Right renal cortex interstitium (tissue), 3 donors: Measurements from ENCODE around the gene HHEX. TPM values are rescaled to one million over a fixed set of nuclear protein-coding genes. Genes with fewer than 3 reads are reported as not detected.

ENCODE experiments used
- DNase-seq, 3 donors: peaks; one replicate each; pipeline ENCODE4 v3.0.0-alpha.2; 2013; ENCODE audit warnings: low read depth in 3 of 3, low spot score in 2 of 3
- polyA plus RNA-seq, 3 donors: library from polyadenylated mRNA; unstranded; fragments of 120-200 nt; gene quantifications; one replicate each; pipeline ENCODE4 v1.2.1, GENCODE V29; 2013; ENCODE audit not compliant: insufficient read length in 3 of 3

The HHEX gene
- polyA plus RNA-seq, 3 donors: 9.4 to 9.8 (median 9.4) TPM

DNA sequence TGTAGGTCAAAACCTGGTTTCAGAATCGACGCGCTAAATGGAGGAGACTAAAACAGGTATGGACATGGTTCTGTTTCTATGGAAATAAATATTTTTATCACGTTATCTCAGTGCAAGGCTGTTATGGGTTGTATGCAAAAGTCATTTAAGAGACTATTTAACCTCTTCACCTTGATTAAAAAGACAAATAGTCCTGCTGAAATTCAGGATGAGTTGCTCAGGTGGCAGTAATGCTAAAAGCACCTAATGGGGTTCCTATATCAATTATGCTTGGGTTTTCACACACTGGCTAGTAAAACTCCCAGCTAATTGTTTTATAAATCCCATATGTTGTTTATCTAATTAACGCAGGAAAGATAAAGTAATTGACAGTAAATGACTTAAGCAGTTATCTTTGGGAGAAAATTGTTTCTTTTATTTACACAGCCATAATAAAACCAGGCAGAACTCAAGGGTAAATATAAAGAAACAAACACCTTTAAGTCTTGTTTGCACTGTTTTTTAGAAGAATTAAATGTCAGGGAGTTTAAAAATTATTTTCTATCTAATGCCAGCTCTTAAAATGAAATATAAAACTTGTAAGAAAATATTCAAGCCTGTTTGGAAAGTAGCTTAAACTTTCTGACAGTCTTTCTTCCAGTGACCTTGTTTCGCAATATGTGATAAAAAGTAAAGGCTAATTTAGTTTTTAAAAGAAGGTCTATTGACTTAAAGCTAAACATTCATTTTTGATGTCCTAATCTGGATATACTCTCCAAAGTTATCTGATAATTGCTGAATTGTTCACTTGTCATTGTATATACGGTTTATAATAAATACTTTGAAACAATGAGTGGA is 3.2 kb downstream of the HHEX start:
- no peak for DNase-seq

DNA sequence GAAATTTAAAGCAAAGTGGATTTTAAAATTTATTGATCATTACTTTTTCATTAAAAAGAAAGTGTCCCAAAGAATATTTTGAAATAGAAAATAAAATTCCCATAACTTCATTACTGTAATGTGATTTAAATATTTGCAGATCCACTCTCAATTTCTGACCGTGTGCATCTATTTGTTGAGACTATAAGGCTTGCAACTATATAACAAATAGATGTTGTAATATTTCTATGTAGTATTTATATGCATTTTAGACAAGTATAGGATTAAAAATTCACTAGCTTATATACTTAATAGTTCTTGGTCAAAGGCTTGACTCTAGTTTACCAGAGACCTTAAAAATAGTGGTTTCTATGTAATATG is 3.8 kb downstream of the HHEX start:
- DNase-seq: no peak

DNA sequence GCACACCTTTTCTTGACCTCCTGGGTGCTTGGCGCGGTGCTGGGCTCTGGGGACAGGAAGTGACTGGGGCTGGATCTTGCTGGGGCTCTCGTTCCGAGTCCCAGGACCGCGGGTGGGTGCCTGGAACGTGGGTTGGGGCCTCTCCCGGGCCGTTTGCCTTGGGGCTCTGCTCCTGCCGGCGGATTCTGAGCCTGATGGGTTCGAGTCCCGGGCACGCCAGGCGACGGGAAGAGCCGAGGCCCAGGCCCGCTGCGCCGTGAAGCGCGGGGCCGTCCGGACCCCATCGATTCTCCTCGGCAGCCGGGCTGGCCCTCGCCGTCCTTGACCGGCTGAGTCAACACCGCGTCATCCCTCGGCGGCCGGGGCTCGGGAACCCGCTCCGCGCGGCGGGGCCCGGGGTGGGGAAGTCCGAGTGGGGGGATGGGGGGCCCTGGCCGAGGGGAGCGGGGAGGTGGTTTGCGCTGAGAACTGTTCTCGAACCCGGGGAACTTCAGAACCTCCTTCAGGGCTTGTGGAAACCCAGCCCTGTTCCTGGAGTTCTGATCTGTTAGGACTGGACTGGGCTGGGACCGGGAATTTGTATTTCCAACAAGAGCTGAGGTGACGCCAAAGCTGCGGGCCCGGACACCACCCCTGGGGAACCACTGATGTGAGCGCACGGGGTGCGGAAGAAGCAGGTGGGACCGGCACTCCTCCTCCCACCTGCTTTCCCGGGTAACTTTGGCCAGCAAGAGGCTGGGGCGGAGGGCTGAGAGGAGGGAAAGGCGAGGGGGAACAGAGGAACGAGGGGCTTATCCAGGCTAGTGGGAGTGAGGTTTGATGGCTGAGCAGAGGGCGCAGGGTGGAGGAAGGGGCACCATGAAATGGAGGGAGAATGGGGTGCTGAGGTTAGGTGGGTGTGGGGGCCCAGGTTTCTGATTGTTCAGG is 6.2 kb downstream of the HHEX start:
- no peak for DNase-seq

DNA sequence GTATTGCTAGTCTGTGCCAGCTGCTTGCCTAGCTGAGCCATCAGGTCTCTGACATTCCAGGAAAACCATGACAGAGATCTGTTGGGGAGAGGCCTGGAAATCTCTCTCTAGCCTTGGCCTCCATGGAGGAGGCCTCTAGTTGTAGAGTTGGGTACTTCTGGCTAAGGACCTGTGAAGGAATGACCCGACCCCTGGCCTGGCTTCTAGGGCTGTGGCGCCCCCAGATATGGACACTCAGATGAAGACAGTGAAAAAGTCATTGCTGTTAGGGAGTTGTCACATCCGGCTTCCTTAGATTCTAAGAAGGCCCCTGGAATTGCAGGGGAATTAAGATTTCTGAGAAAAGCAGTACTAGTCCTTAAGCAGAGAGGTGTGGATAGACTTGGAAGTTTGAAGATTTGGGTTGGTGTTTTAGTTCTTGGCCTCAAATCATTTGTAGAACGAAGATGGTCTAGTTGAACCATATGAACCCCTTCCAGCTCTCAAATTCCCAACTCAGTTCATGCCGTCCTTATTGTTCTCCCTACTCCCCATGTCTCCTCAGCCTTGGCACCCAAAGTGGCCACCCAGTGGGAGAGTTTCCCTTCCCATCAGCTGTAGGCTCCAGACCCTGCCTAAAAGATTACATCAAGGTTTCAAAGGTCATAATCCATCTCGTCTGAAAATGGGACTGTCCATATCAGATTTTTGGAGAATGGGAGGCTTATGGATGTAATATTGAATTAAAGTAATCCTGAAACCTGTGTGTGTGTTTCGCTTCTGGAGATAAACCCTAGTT is 7.0 kb downstream of the HHEX start:
- DNase-seq: no peak

DNA sequence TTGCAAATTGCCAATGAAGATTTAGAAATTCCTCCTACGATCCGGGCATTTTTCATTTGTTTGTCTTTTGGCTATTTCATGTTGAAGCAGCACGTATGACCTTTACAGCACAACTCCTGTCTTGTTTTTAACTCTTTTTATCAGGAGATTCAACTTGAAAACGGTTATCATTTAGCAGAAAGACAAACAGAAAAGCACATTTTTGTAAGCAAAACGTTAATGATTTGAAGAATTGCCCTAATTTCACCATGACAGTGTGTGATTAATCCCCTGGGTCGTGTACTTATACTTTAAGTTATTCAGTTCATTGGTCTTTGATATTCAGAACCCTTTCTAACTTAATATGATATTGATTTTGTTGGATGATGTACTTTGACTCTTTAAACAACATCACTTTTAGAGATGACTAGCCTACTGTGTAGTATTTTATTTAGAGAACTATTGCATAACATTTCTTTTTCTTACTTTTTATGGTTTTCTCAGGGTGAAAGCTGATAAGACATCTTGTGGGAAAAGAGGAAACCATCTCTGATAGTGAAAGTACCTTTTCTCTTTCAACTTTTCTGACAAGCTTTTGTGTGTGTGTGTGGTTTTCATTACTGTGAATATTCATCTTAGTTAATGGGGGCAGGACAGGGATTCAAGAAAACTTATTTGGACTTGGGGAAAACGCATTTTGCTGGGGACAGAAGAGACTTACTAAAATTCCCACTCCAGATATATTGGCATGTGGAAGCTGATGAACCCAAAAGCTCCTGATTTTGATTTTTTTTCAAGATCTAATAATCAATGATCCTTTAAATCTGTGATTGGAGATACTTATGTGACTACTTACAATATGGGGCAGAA is 8.1 kb downstream of the HHEX start:
- DNase-seq: no peak

DNA sequence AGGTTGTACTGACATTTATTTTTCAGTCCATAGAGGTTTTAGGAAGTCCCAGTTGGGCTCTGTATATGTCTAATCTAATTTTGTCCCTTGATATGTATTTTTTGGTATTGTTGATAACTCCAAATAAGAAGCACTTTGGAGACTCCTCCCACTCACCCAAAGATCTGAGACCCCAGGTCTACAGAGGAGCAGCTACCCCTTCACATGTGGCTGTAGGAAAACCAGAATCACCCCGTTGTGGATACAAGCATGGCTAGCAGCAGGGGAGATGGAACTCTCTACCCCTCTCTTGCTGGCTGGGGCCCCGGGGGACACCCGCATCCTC is 9.4 kb downstream of the HHEX start:
- no peak for DNase-seq

DNA sequence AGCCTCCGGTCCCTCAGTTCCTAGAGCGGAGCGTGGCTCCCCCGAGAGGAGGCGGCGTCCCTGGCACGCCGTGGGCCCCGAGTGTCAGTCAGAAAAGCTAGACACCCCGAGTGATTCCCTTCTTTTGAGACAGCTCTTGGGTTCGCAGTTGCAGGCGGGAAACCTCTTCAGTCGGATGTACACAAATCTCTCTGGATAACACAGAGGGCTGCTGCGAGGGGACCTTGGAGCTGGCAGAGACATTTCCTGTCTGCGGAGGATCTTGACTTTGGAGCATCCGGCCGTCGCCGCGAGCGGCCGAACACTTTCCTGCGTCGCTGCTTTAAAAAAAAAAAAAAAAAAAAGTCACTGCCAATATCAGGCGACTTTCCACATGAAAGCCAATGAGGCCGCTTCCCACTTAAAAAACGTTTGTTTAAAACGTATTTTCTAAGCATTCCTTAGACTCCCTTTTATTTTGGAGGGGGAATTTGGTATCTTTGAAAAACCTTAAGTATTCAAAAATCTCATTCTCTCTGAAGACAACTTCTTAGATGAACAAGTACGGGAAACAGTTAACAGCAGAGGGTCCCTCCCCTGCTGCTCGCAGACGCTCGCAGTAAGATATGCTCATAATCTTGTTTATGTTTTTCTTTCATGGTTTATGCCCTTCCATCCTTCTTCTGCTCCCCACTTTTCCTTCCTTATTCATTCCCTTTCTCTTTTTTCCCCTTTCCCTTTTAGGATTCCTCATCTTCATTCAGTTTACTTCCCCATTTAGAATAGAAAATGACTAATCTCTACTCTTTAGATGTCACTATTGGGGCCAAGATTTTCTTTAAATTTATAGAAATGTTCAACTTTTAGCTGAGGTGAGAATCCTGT is 10.0 kb downstream of the HHEX start:
- no peak for DNase-seq

DNA sequence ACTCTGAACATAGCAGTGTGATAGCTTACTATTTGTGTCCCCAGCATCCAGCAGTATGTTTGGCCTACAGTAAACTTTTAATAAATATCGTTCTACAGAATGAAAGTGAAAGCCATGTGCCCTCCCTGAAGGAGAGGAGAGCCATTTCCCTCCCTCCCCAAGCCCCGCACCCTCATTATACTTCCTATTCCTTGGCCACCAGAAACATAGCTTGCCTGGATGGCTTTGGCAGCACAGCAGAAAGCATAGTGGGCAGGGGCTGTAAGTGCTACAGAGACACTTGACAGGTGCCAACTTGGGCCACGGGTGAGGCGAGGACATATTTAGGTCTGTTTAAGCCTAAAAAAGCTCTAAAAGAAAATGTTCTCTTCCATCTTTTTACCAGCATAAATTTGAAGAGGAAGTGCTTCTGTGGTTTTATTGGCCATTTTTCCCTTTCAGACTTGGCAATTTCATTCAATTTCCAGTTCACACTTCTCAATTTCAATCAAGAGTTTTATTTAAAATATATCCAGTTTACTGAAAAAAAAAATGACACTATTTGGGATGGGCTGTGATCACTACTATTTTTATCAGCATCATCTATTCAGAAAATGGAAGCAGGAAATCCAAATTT is 12.7 kb downstream of the HHEX start:
- no peak for DNase-seq

DNA sequence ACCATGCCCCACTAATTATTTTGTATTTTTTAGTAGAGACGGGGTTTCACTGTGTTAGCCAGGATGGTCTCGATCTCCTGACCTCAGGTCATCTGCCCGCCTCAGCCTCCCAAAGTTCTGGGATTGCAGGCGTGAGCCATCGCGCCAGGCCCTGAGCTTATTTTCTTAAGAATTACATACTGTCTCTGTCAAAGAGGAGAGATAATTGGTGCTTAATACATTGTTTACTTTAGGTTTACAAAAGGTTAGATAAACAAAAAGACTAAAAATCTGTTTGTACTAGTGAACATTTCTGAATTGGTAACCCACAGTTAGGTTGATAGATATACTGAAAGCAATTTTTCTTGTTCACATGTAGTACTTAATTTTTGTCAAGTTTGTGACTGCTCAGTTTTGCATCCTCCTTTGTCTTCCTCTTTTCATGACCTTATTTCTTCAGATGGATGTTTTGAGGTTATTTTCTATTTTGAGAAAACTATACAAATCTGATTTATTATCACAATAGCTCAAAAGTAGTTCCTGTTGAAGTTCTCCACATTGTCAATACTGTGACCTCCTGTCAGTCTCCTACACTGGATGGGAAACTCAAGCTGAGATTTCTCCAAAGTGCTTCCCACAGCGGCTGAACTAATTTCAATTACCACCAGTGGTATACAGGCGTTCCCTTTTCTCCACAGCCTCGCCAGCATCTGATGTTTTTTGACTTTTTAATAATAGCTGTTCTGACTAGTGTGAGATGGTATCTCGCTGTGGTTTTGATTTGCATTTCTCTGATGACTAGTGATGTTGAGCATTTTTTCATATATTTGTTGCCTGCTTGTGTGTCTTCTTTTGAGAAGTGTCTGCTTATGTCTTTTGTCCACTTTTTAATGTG is 22.5 kb downstream of the HHEX start:
- no peak for DNase-seq

DNA sequence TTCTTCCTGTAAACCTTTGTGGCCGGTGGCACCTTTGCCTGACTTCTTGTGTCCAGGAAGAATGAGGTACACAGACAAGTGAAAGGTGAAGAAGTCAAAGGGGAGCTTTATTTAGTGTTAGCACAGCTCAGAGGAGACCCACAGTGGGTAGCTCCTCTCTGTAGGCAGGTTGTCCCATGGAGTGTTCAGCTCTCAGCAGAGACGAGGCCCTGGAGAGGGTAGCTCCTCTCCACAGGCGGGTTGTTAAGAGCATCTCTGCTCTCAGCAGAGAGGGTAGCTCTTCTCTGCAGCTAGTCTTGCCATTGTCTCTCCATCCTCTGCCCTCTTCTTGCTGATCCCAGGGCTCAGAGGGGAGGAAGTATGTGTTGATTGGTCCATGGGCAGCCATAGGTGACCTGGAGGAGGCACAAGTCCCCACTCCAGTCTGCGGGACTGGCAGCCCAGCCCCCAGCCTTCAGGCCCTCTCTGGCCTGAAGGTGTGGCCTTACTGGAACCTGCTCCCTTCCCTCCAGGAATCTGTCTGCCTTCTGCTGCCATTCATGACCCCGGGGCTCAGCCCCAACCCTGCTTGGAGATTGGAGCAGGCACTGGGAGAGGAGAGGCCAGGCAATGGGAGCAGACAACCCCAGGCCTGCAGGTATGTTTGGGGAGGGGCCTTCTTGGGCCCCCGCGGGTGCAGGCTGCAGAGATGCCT is 24.5 kb downstream of the HHEX start:
- DNase-seq: no peak

DNA sequence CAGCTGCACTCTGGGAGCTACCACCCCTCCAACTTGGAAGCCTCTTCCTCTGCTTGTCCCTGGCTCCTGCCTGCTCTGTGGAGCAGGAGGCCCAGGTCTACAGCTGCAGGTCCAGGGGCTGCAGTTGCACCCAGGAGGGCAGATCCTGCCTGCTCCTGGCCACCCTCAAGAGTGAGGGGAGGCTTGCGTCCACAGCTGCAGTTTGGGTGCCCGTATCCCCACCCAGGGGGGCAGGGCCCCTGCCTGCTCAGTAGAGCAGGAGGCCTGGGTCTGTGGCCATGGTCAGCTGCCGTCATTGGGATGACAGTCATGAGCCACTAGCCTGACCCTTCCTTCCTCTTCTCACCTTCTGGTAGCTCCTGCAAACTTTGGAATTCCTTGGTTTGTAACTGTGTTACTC is 25.1 kb downstream of the HHEX start:
- no peak for DNase-seq

DNA sequence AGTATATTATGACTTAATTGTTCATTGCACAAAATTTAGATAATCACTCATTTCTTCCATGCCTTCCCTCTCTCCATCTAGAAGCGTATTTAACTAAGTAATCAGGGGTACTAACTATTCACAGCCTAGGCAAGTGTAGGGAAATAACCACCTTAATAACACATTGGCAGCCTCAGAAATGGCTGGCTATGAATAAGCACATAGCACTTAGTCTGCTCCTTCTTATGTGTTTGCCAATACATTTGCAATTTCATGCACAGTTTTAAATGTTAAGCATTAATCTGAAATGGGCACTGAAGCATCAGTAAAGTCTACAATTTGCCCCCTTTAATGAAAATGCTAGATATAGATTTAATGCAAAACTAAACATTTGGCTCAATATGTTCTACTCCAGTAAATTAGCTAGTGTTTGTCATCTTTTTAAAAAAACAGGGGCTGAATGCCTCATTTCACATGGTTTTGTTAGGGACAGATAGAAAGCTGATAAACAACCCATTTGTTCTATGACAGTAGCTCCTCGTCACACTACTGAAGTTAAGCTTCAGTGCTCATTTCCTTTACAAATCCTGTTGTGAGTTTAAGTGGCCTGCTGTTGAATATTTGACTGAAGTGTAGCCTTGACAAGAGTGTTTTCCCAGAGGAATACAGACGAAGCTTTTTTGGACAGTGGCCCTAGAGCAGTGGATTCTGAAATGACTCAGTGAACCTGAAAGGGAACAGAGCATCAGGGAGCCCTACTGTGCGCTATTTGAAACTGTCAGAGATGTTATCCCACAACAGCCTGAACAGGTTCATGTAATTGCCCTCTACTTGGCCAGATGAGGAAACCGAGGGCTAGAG is 30.5 kb downstream of the HHEX start:
- no peak for DNase-seq

DNA sequence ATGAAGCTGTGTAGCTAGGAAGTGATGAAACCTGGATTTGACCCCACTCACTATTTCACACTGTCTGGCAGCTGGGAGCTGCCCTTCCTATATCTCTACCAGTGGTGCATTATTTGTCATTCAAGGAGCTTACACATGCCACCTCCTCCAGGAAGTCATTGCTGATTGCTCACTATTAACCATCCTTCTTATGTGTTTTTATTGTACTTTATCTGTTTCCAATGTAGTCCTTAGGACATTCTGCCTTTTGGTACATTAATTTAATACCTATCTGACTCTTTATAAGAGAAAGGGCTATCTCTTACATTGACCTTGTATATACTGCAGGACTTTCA is 31.0 kb downstream of the HHEX start:
- no peak for DNase-seq

DNA sequence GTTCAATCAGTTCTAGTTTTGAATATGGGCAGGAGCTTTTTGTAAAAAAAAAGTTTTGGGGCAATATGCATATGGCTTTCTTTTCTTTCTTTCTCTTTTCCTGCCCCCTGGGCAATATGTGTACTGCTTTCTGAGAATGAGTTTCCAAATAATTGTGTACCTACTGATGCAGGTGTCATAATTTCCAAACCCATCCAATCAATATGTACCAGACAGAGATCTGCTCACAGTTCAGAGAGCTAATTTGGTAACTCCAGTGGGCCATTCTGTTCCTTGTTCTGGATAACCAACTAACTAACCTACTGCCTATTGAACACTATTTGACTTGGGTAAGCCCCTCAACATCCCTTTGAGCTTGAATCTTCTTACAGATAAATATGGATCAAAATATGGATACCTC is 32.6 kb downstream of the HHEX start:
- no peak for DNase-seq

DNA sequence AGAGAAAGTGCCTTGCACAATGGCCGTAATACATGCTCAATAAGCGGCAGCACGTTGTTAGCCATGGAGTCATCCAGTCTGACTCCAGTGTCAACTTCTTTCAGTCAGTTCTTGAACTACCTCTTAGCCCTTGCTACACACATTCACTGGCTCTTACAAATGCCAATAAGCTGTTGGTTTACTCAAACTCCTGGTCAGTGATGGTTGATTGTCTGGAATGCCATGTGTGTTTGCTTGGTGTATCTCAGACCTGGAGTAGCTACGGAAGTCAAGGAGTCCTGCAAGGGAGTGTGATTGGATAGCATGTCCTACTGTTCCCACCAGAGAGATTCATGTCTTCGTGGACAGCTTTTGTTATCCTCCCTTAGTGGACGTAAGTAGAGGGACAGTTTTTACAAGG is 37.4 kb downstream of the HHEX start:
- DNase-seq: no peak

DNA sequence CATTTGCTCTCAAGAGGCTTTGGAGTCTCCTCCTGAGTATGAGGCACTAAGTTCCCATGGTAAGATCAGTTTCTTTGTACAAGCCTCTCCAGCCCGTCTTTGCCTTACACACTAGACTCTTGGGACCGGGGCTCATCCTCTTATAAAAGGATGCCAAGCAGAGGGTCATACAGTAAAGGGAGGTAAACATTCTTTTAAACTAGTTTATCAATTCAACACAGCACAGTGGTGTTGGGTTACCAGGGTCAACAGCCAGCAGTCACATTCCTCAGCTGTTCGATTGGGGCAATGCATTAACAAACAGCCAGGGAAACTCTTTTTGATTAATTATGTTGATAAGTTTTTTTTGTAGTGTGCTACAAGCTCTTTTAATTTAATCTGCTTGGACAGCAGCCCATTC is 37.8 kb downstream of the HHEX start:
- no peak for DNase-seq

DNA sequence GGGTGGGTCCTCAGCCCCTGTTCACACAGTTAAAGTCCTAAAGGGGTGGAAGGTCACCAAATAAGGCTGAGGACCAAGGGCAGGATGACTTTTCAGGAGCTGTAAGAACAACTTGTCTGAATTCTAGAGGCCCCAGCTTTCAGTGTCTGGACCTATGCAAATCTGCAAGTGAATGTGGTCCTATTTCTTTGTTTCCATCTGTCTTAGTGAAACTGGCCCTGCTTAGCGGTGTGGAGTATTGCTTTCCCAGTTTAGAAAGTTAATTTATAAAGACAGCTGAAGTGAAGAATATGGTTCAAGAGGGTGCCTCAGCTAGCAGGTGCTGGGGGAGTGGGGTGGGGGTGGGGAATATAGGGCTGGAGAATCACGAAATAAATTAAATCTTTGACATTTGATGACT is 40.1 kb downstream of the HHEX start:
- DNase-seq: no peak
